Natural killer cell (primary cell): ENCODE measurements around the gene TSPAN31. TPM values are rescaled to one million over a fixed set of nuclear protein-coding genes. Genes with fewer than 3 reads are reported as not detected.

Experiments
- ATAC-seq, 3 donors: fragments of 150-1000 bp in 2 of 3; fragments of 200-7000 bp in 1 of 3; cut with Tn5 transposase; 1 replicate in 1 of 3; 2 replicates in 2 of 3; pipeline ENCODE4 v1.10.0; 2021; ENCODE audit warnings: mild to moderate bottlenecking in 2 of 3, moderate library complexity in 2 of 3
- DNase-seq, 2 donors: peaks; one replicate each; pipeline versions ENCODE4 v3.0.0 to v3.0.0-alpha.2; 2013 to 2021; ENCODE audit warnings: mixed read lengths in 1 of 2
- H3K27ac ChIP-seq: one replicate; pipeline ENCODE4 v1.5.1; 2013; ENCODE audit warnings: mild to moderate bottlenecking, low read length
- H3K27me3 ChIP-seq: one replicate; pipeline ENCODE4 v1.6.1; 2013; ENCODE audit warnings: low read length; ENCODE audit not compliant: control insufficient read depth, insufficient read depth
- H3K36me3 ChIP-seq: one replicate; pipeline ENCODE4 v1.6.1; 2013; ENCODE audit warnings: low read length; ENCODE audit not compliant: control insufficient read depth, insufficient read depth
- H3K4me1 ChIP-seq: one replicate; pipeline ENCODE4 v1.6.1; 2013; ENCODE audit warnings: low read length; ENCODE audit not compliant: control insufficient read depth, insufficient read depth
- H3K4me3 ChIP-seq: one replicate; pipeline ENCODE4 v1.5.1; 2013; ENCODE audit warnings: low read length
- H3K9me3 ChIP-seq: one replicate; pipeline ENCODE4 v1.6.1; 2013; ENCODE audit warnings: low read length; ENCODE audit not compliant: control insufficient read depth, insufficient read depth
- H3K27ac Mint-ChIP-seq, 2 donors: one replicate each; pipeline ENCODE4 v1.8.0; 2022; ENCODE audit warnings: mild to moderate bottlenecking in 2 of 2, mixed read lengths in 2 of 2, moderate library complexity in 1 of 2
- H3K27me3 Mint-ChIP-seq, 2 donors: one replicate each; pipeline ENCODE4 v1.8.0; 2022; ENCODE audit warnings: low read depth in 2 of 2, mixed read lengths in 2 of 2
- H3K36me3 Mint-ChIP-seq: one replicate; pipeline ENCODE4 v1.8.0; 2022; ENCODE audit warnings: mixed read lengths
- H3K4me1 Mint-ChIP-seq, 2 donors: one replicate each; pipeline ENCODE4 v1.8.0; 2022; ENCODE audit warnings: mixed read lengths in 2 of 2
- H3K4me3 Mint-ChIP-seq: one replicate; pipeline ENCODE4 v1.8.0; 2022; ENCODE audit warnings: mild to moderate bottlenecking, moderate library complexity, mixed read lengths
- H3K9me3 Mint-ChIP-seq, 2 donors: one replicate each; pipeline ENCODE4 v1.8.0; 2022; ENCODE audit warnings: mixed read lengths in 2 of 2
- WGBS: methylation state at CpG from one replicate; pipeline ENCODE4 v1.1.7; 2013; ENCODE audit warnings: missing lambda C conversion rate; ENCODE audit not compliant: insufficient coverage; 5-methylcytosine and 5-hydroxymethylcytosine counted together
- intact Hi-C: fragments of 100-400 bp; cut with micrococcal nuclease; formaldehyde crosslinking; loops from one replicate; pipeline ENCODE4 v1.14.2; 2022
- total RNA-seq, 4 donors: library from RNA; stranded (reverse); fragments of 120-200 nt in 1 of 4; gene quantifications; one replicate each; pipeline versions ENCODE4 v1.2.3 to v1.2.4, GENCODE V29; 2013 to 2022
- TF ChIP-seq, protein P1 (sequence below): fragments of 200-600 bp; IDR thresholded peaks from one replicate; pipeline ENCODE4 v1.8.0; 2022; ENCODE audit warnings: antibody characterized with exemption

The TSPAN31 gene
- total RNA-seq, 3 donors from 2014 or later (not counting 1 experiment from before 2014, with no cell fraction given): 18.3 to 27.0 (median 23.5) TPM

DNA sequence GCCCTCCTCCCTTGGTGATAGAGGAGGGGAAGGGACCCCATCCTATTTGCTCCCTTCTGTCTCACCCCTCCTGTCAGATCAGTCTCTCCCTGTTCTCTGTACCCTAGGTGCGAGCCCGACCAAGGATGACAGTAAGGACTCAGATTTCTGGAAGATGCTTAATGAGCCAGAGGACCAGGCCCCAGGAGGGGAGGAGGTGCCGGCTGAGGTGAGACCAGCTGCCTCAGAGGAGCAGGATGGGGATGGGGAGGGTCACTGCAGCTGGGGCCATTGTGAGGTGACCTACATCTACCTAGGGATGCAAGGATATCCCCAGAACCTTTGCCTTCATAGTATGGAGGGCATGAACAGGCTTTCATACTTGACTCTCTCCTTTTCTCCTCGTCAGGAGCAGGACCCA is 28.5 kb upstream of the TSPAN31 start:
- no peaks in the 10 kb centered on the region for H3K27me3 Mint-ChIP-seq
- intact Hi-C loops: no loop called here
- DNase-seq (no peak), ATAC-seq (no peak)
- no peak overlapping the region for H3K4me3 ChIP-seq
- no peaks in the 10 kb centered on the region for H3K9me3 Mint-ChIP-seq
- no peaks in the 10 kb centered on the region for H3K9me3 ChIP-seq
- TF ChIP-seq, protein P1, sequence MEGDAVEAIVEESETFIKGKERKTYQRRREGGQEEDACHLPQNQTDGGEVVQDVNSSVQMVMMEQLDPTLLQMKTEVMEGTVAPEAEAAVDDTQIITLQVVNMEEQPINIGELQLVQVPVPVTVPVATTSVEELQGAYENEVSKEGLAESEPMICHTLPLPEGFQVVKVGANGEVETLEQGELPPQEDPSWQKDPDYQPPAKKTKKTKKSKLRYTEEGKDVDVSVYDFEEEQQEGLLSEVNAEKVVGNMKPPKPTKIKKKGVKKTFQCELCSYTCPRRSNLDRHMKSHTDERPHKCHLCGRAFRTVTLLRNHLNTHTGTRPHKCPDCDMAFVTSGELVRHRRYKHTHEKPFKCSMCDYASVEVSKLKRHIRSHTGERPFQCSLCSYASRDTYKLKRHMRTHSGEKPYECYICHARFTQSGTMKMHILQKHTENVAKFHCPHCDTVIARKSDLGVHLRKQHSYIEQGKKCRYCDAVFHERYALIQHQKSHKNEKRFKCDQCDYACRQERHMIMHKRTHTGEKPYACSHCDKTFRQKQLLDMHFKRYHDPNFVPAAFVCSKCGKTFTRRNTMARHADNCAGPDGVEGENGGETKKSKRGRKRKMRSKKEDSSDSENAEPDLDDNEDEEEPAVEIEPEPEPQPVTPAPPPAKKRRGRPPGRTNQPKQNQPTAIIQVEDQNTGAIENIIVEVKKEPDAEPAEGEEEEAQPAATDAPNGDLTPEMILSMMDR: no peak
- H3K27me3 ChIP-seq: no peaks in the 10 kb centered on the region
- 99% methylated on average over 4 of the region's 4 CpGs for WGBS
- H3K4me1 Mint-ChIP-seq: no peaks in the 10 kb centered on the region
- H3K27ac Mint-ChIP-seq: no peak overlapping the region
- peaks cover 74% of the 10 kb centered on the region for H3K36me3 ChIP-seq
- peaks cover 9% of the 10 kb centered on the region for H3K36me3 Mint-ChIP-seq
- H3K27ac ChIP-seq: no peak overlapping the region
- no peak overlapping the region for H3K4me3 Mint-ChIP-seq
- no peaks in the 10 kb centered on the region for H3K4me1 ChIP-seq

DNA sequence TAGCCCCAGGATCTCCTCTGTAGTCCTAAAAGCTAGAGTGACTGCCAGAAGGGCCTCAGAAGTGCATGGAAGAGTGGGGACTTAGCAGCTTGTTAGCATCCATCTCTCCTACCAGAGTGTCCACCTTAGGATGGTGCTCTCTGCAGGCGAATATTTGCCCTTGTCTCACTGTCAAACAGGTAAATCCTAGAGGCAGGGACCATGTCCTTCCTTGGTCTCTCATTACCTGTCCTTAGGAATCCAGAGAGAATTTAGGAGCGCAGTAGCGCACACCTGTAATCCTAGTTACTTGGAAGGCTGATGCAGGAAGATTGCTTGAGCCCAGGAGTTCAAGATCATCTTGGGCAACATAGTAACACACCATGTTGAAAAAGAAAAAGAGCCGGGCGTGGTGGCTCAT is 27.7 kb upstream of the TSPAN31 start:
- no peak overlapping the region for H3K27ac Mint-ChIP-seq
- Histone ChIP-seq H3K9me3 (no peaks in the 10 kb centered on the region), H3K27me3 (no peaks in the 10 kb centered on the region), H3K4me1 (no peaks in the 10 kb centered on the region), H3K27ac (no peak overlapping the region), H3K36me3 (peaks cover 77% of the 10 kb centered on the region), H3K4me3 (no peak overlapping the region)
- ATAC-seq: no peak
- TF ChIP-seq, protein P1: no peak
- WGBS: 98% methylated on average over 5 of the region's 5 CpGs
- H3K27me3 Mint-ChIP-seq: no peaks in the 10 kb centered on the region
- DNase-seq: no peak
- peaks cover 9% of the 10 kb centered on the region for H3K36me3 Mint-ChIP-seq
- H3K9me3 Mint-ChIP-seq: no peaks in the 10 kb centered on the region
- H3K4me3 Mint-ChIP-seq: no peak overlapping the region
- H3K4me1 Mint-ChIP-seq: peaks cover 6% of the 10 kb centered on the region in 2 donors
- intact Hi-C loops: no loop called here

- H3K27ac ChIP-seq: no peak overlapping the region
Measured at GRCh38 chr12:57717846-57718640, 26.8 kb upstream of the TSPAN31 start.

More at GRCh38 chr12:57717846-57718640, 26.8 kb upstream of the TSPAN31 start:
- Mint-ChIP-seq H3K27me3 (no peaks in the 10 kb centered on the region), H3K9me3 (no peaks in the 10 kb centered on the region), H3K27ac (no peak overlapping the region), H3K4me1 (peaks cover 6% of the 10 kb centered on the region in 2 donors), H3K4me3 (no peak overlapping the region), H3K36me3 (peaks cover 9% of the 10 kb centered on the region)
- H3K4me1 ChIP-seq: no peaks in the 10 kb centered on the region
- no peaks in the 10 kb centered on the region for H3K9me3 ChIP-seq
- no peaks in the 10 kb centered on the region for H3K27me3 ChIP-seq
- intact Hi-C loops: no loop called here
- TF ChIP-seq, protein P1: no peak
- no peak for DNase-seq
- WGBS: 95% methylated on average over 22 of the region's 22 CpGs
- ATAC-seq: no peak
- H3K4me3 ChIP-seq: no peak overlapping the region
- peaks cover 69% of the 10 kb centered on the region for H3K36me3 ChIP-seq
